H1 (cell line): ENCODE data around the gene IGLL5. TPM values are rescaled to one million over a fixed set of nuclear protein-coding genes. Genes with fewer than 3 reads are reported as not detected.

Experiments
- CTCF ChIA-PET: fragments of 300-600 bp; sonication (Branson Sonifier 250); formaldehyde crosslinking; loops from one replicate; lab custom pipeline; 2021; ENCODE audit not compliant: partially characterized antibody; lab: Charles Lee
- POLR2A ChIA-PET: fragments of 300-600 bp; sonication (Branson Sonifier 250); formaldehyde crosslinking; loops from one replicate; lab custom pipeline; 2021; ENCODE audit warnings: inconsistent platforms; ENCODE audit not compliant: partially characterized antibody; lab: Charles Lee
- DNase-seq, 2 experiments: peaks; one replicate each; pipeline versions ENCODE4 v3.0.0 to v3.0.0-alpha.2; 2010 to 2022; ENCODE audit warnings: low spot score in 2 of 2, low read depth in 1 of 2, mixed read lengths in 1 of 2
- FAIRE-seq: peaks from 2 replicates; lab custom pipeline; 2011; peaks lifted over from hg19 to GRCh38; lab: Jason Lieb, UNC
- H2AFZ ChIP-seq: 2 replicates; pipeline ENCODE4 v1.8.1; 2012; ENCODE audit warnings: low read length, inconsistent platforms
- H2AK5ac ChIP-seq: 2 replicates; pipeline ENCODE4 v1.6.1; 2013; ENCODE audit warnings: low read depth, low read length
- H2BK120ac ChIP-seq: replicated peaks from 2 replicates; pipeline ENCODE3; 2013; ENCODE audit warnings: low read depth, low read length, inconsistent platforms
- H2BK12ac ChIP-seq: 2 replicates; pipeline ENCODE4 v1.6.1; 2013; ENCODE audit warnings: low read depth, low read length
- H2BK15ac ChIP-seq: 2 replicates; pipeline ENCODE4 v1.6.1; 2013; ENCODE audit warnings: low read length
- H2BK20ac ChIP-seq: 2 replicates; pipeline ENCODE4 v1.6.1; 2013; ENCODE audit warnings: low read length
- H2BK5ac ChIP-seq: 2 replicates; pipeline ENCODE4 v1.6.1; 2013; ENCODE audit warnings: low read depth, low read length
- H3K14ac ChIP-seq: 2 replicates; pipeline ENCODE4 v1.6.1; 2013; ENCODE audit warnings: inconsistent platforms; ENCODE audit not compliant: insufficient read length
- H3K18ac ChIP-seq: 2 replicates; pipeline ENCODE4 v1.6.1; 2013; ENCODE audit warnings: low read length; ENCODE audit errors: extremely low read depth
- H3K23ac ChIP-seq: 2 replicates; pipeline ENCODE4 v1.6.1; 2013; ENCODE audit warnings: inconsistent platforms; ENCODE audit not compliant: insufficient read length
- H3K23me2 ChIP-seq: 2 replicates; pipeline ENCODE4 v1.6.1; 2013; ENCODE audit warnings: low read depth, low read length
- H3K27ac ChIP-seq: 2 replicates; pipeline ENCODE4 v1.6.1; 2011; ENCODE audit warnings: low read depth, low read length, inconsistent platforms
- H3K27me3 ChIP-seq, 4 experiments: replicated peaks in 1 of 4; 1 replicate in 1 of 4; 2 replicates in 3 of 4; pipeline versions ENCODE4 v1.6.1 to v1.8.1; 2011 to 2013; ENCODE audit warnings: low read length in 3 of 4, mild to moderate bottlenecking in 3 of 4, inconsistent platforms in 2 of 4, mixed read lengths in 2 of 4, moderate library complexity in 1 of 4; ENCODE audit not compliant: control insufficient read depth in 3 of 4, insufficient read depth in 3 of 4; ENCODE audit errors: extremely low read depth in 1 of 4
- H3K36me3 ChIP-seq, 4 experiments: 2 replicates each; pipeline versions ENCODE4 v1.6.1 to v1.8.1; 2011 to 2013; ENCODE audit warnings: mild to moderate bottlenecking in 4 of 4, low read length in 3 of 4, moderate library complexity in 2 of 4, control low read depth in 1 of 4, inconsistent platforms in 1 of 4; ENCODE audit not compliant: insufficient read depth in 4 of 4, control insufficient read depth in 2 of 4
- H3K4ac ChIP-seq: replicated peaks from 2 replicates; pipeline ENCODE3; 2013; ENCODE audit warnings: low read length, low read depth, mixed read lengths, inconsistent platforms; ENCODE audit not compliant: insufficient read length
- H3K4me1 ChIP-seq, 4 experiments: replicated peaks in 1 of 4; 1 replicate in 1 of 4; 2 replicates in 3 of 4; pipeline versions ENCODE4 v1.6.1 to v1.8.1; 2011 to 2013; ENCODE audit warnings: low read length in 3 of 4, inconsistent platforms in 2 of 4, mixed read lengths in 1 of 4; ENCODE audit not compliant: insufficient read depth in 4 of 4, control insufficient read depth in 3 of 4
- H3K4me2 ChIP-seq, 2 experiments: 2 replicates each; pipeline versions ENCODE4 v1.6.1 to v1.8.1; 2011 to 2013; ENCODE audit warnings: low read depth in 2 of 2, low read length in 2 of 2, control low read depth in 1 of 2, inconsistent platforms in 1 of 2, mild to moderate bottlenecking in 1 of 2; ENCODE audit not compliant: insufficient read depth in 1 of 2
- H3K4me3 ChIP-seq, 4 experiments: fragments of 200-600, 300-600 bp in 1 of 4; sonication (generic), shearing (Covaris generic), sonication (Bioruptor Twin) in 1 of 4; 2 replicates each; pipeline versions ENCODE4 v1.5.1 to v1.8.1; 2011 to 2016; ENCODE audit warnings: low read length in 4 of 4, low read depth in 3 of 4, control low read depth in 2 of 4, inconsistent platforms in 2 of 4, mild to moderate bottlenecking in 2 of 4, mixed read lengths in 1 of 4, moderate library complexity in 1 of 4; ENCODE audit not compliant: insufficient read depth in 2 of 4; ENCODE audit errors: extremely low read depth in 1 of 4
- H3K56ac ChIP-seq: replicated peaks from 2 replicates; pipeline ENCODE3; 2013; ENCODE audit warnings: low read depth, mild to moderate bottlenecking, mixed read lengths, low read length, inconsistent platforms; ENCODE audit not compliant: insufficient read length
- H3K79me1 ChIP-seq: 2 replicates; pipeline ENCODE4 v1.6.1; 2013; ENCODE audit warnings: low read depth, low read length, control low read depth
- H3K79me2 ChIP-seq, 2 experiments: 2 replicates each; pipeline versions ENCODE4 v1.6.1 to v1.8.1; 2012 to 2013; ENCODE audit warnings: low read length in 2 of 2, mild to moderate bottlenecking in 2 of 2, inconsistent platforms in 1 of 2; ENCODE audit not compliant: insufficient read depth in 2 of 2, control insufficient read depth in 1 of 2
- H3K9ac ChIP-seq, 4 experiments: replicated peaks in 1 of 4; 1 replicate in 1 of 4; 2 replicates in 3 of 4; pipeline versions ENCODE4 v1.6.1 to v1.8.1; 2011 to 2013; ENCODE audit warnings: low read depth in 3 of 4, low read length in 3 of 4, control low read depth in 2 of 4, mild to moderate bottlenecking in 2 of 4, moderate library complexity in 2 of 4, inconsistent platforms in 1 of 4; ENCODE audit errors: extremely low read depth in 1 of 4
- H3K9me3 ChIP-seq, 2 experiments: 2 replicates each; pipeline versions ENCODE4 v1.6.1 to v1.8.1; 2012 to 2013; ENCODE audit warnings: mild to moderate bottlenecking in 2 of 2, moderate library complexity in 2 of 2, control low read depth in 1 of 2, inconsistent platforms in 1 of 2, low read depth in 1 of 2, low read length in 1 of 2, mixed read lengths in 1 of 2; ENCODE audit not compliant: insufficient read depth in 2 of 2
- H4K20me1 ChIP-seq, 2 experiments: replicated peaks in 1 of 2; 2 replicates each; pipeline versions ENCODE3 to v1.8.1; 2011 to 2013; ENCODE audit warnings: inconsistent platforms in 2 of 2, low read length in 2 of 2, mild to moderate bottlenecking in 1 of 2; ENCODE audit not compliant: insufficient read depth in 2 of 2, control insufficient read depth in 1 of 2
- H4K5ac ChIP-seq: 2 replicates; pipeline ENCODE4 v1.6.1; 2013; ENCODE audit warnings: low read length, low read depth, mixed read lengths, inconsistent platforms; ENCODE audit not compliant: insufficient read length
- H4K8ac ChIP-seq: 2 replicates; pipeline ENCODE4 v1.8.0; 2013; ENCODE audit warnings: mild to moderate bottlenecking, moderate library complexity, low read length, inconsistent platforms; ENCODE audit not compliant: insufficient read depth; ENCODE audit errors: extremely low read depth
- H4K91ac ChIP-seq: replicated peaks from 2 replicates; pipeline ENCODE3; 2013; ENCODE audit warnings: low read length, mixed read lengths, inconsistent platforms; ENCODE audit not compliant: insufficient read length
- CBX5 ChIP-seq: fragments of 300-800, 300-1000 bp; sonication (generic); IDR thresholded peaks from 2 replicates; pipeline ENCODE4 v1.7.1; 2016; ENCODE audit warnings: antibody characterized with exemption, low read length, low read depth
- CTBP2 ChIP-seq: IDR thresholded peaks from 2 replicates; pipeline ENCODE4 v1.7.0; 2011; ENCODE audit warnings: borderline replicate concordance, mild to moderate bottlenecking, moderate library complexity, mixed read lengths, low read length; ENCODE audit not compliant: insufficient read depth, insufficient read length
- EGR1 ChIP-seq: IDR thresholded peaks from 2 replicates; pipeline ENCODE4 v1.6.1; 2011; ENCODE audit warnings: low read depth, low read length, borderline replicate concordance
- NANOG ChIP-seq: IDR thresholded peaks from 2 replicates; pipeline ENCODE4 v1.6.1; 2011; ENCODE audit warnings: low read length, low read depth, mild to moderate bottlenecking, inconsistent platforms; ENCODE audit not compliant: insufficient read depth, poor library complexity, severe bottlenecking
- POLR2AphosphoS5 ChIP-seq: IDR thresholded peaks from 2 replicates; pipeline ENCODE4 v1.6.1; 2011; ENCODE audit warnings: low read depth, low read length
- RBBP5 ChIP-seq: IDR thresholded peaks from 2 replicates; pipeline ENCODE4 v1.7.1; 2012; ENCODE audit warnings: low read depth, mild to moderate bottlenecking, inconsistent platforms, low read length, moderate library complexity, borderline replicate concordance
- SAP30 ChIP-seq: fragments of 300-600 bp; sonication (generic); IDR thresholded peaks from 2 replicates; pipeline ENCODE4 v1.7.1; 2012; ENCODE audit warnings: low read length, moderate library complexity, mild to moderate bottlenecking, inconsistent platforms; ENCODE audit not compliant: insufficient read depth, insufficient replicate concordance
- SRF ChIP-seq: IDR thresholded peaks from 2 replicates; pipeline ENCODE4 v1.6.1; 2011; ENCODE audit warnings: mild to moderate bottlenecking, low read depth, low read length, moderate library complexity
- TAF1 ChIP-seq: IDR thresholded peaks from 2 replicates; pipeline ENCODE4 v1.6.1; 2011; ENCODE audit warnings: mild to moderate bottlenecking, low read depth, low read length
- TAF7 ChIP-seq: optimal IDR thresholded peaks from 2 replicates; pipeline ENCODE3; 2011; ENCODE audit warnings: low read depth, mild to moderate bottlenecking, inconsistent platforms, low read length, moderate library complexity, borderline replicate concordance
- WGBS, 2 experiments: shearing (Covaris generic) in 1 of 2; methylation state at CpG; one replicate each; pipeline versions ENCODE4 v1.1.6 to v1.1.7; 2013 to 2015; ENCODE audit warnings: low lambda C conversion rate in 2 of 2, mixed read lengths in 2 of 2, inconsistent platforms in 1 of 2, low coverage in 1 of 2, missing lambda C conversion rate in 1 of 2; ENCODE audit not compliant: insufficient replicate concordance in 2 of 2, insufficient coverage in 1 of 2, insufficient read length in 1 of 2; ENCODE audit errors: extremely low coverage in 1 of 2, missing lambda C conversion rate in 1 of 2; 5-methylcytosine and 5-hydroxymethylcytosine counted together
- polyA plus RNA-seq, 7 experiments: library from polyadenylated mRNA; depleted of rRNA in 3 of 7; stranded (reverse) in 5 of 7; unstranded in 2 of 7; fragments of >200 nt in 5 of 7; fragments of 200-250 nt in 2 of 7; gene quantifications; 1 replicate in 5 of 7; 2 replicates in 1 of 7; 4 replicates in 1 of 7; pipeline versions ENCODE4 v1.2.1 to v1.2.3, GENCODE V29; 2011 to 2013; ENCODE audit warnings: missing spikeins in 2 of 7, mixed read lengths in 2 of 7
- total RNA-seq: library from RNA; stranded (reverse); fragmentation: NEBNext Ultra II Directional; extraction: Animal tissue kit (Norgen Biotek cat#: 25700); gene quantifications from 2 replicates; pipeline ENCODE4 v1.2.1, GENCODE V29; 2021
- TF ChIP-seq, protein P1 (sequence below): IDR thresholded peaks from 2 replicates; pipeline ENCODE4 v1.6.1; 2011; ENCODE audit warnings: low read length, improper control_type of control experiment

The IGLL5 gene
- total and polyA plus RNA-seq, 2 of the 8 experiments (the other 6 are each of a cell fraction or from before 2014, with no cell fraction given): not detected

DNA sequence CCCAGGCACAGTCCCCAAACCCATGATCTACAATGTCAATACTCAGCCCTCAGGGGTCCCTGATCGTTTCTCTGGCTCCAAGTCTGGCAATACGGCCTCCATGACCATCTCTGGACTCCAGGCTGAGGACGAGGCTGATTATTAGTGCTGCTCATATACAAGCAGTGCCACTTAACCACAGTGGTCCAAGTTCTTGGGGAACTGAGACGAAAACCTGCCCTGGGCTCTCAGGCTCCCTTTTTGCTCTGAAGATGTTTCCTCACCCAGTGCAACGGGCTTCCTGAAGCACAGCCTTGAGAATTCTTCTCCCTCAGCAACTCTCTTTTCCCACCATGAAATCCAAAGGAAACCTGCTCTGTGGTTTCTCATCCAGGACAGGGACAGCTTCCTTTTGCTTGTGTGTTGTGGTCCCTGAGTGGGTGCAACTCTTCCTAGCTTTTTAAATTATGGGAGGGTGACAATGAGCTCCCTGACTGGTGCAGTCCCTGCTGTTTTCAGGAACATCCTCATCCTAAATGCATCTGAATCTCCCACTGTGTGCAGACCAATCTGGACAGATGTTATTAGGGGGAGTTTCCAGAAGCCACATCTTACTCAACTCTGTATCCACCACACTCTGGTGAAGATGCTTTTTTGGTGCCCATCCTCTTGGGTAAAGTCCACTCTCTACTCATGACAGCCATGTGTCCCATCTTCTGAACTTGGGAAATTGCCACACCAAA, 30.6 kb upstream of the IGLL5 start:
- Histone ChIP-seq H2BK12ac (no peak overlapping the region), H4K5ac (no peak overlapping the region), H3K23ac (no peak overlapping the region), H3K56ac (no peak overlapping the region), H3K27me3 (peaks cover 7 to 37% (median 17%) of the 10 kb centered on the region in 4 experiments), H4K91ac (no peak overlapping the region), H3K9me3 (peaks cover 11 to 54% of the 10 kb centered on the region in 2 experiments; a peak in 3 of 4 replicates), H3K14ac (no peak overlapping the region), H3K23me2 (no peaks in the 10 kb centered on the region), H2BK120ac (no peak overlapping the region), H3K27ac (no peak overlapping the region), H4K8ac (no peak overlapping the region), H2BK15ac (no peak overlapping the region), H3K4me2 (no peak overlapping the region), H3K4me1 (no peaks in the 10 kb centered on the region), H2BK20ac (no peak overlapping the region), H3K18ac (no peak overlapping the region), H2BK5ac (no peak overlapping the region), H3K79me1 (no peaks in the 10 kb centered on the region), H3K36me3 (no peaks in the 10 kb centered on the region), H3K9ac (no peak overlapping the region; a peak in 1 of 7 replicates), H3K79me2 (no peaks in the 10 kb centered on the region), H2AK5ac (no peak overlapping the region), H3K4ac (no peak overlapping the region), H4K20me1 (no peaks in the 10 kb centered on the region), H3K4me3 (no peak overlapping the region), H2AFZ (no peak overlapping the region)
- 79% methylated on average over 5 of the region's 5 CpGs; no CpG with 5 or more reads in 1 of the 2 experiments for WGBS, 2 experiments
- no peak for TF ChIP-seq CTBP2
- TF ChIP-seq TAF1: no peak
- no peak for TF ChIP-seq SAP30
- TF ChIP-seq, protein P1, sequence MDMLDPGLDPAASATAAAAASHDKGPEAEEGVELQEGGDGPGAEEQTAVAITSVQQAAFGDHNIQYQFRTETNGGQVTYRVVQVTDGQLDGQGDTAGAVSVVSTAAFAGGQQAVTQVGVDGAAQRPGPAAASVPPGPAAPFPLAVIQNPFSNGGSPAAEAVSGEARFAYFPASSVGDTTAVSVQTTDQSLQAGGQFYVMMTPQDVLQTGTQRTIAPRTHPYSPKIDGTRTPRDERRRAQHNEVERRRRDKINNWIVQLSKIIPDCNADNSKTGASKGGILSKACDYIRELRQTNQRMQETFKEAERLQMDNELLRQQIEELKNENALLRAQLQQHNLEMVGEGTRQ: no peak
- no peak for TF ChIP-seq RBBP5
- no peak for TF ChIP-seq SRF
- no peak for TF ChIP-seq POLR2AphosphoS5
- TF ChIP-seq EGR1: no peak
- no peak for TF ChIP-seq CBX5
- no peak for TF ChIP-seq TAF7
- TF ChIP-seq NANOG: no peak
- FAIRE-seq (no peak), DNase-seq (no peak)
- ChIA-PET POLR2A (no interaction called here), CTCF (interaction anchor here (1.2 kb wide), 1 partner anchor 27 kb away, joined by 4 read pairs; no protein-coding TSS in a partner anchor)
